CMK (cell line): ENCODE measurements around the gene DDX41.
"Not testable (repeated sequence)": the region's sequence is repeated elsewhere in the genome, so short reads cannot be mapped to it uniquely, and the experiment has no call there.

Experiments
- DNase-seq: peaks from one replicate; pipeline ENCODE4 v3.0.0-alpha.2; 2010; ENCODE audit warnings: low read depth

DDX41 gene

DNA sequence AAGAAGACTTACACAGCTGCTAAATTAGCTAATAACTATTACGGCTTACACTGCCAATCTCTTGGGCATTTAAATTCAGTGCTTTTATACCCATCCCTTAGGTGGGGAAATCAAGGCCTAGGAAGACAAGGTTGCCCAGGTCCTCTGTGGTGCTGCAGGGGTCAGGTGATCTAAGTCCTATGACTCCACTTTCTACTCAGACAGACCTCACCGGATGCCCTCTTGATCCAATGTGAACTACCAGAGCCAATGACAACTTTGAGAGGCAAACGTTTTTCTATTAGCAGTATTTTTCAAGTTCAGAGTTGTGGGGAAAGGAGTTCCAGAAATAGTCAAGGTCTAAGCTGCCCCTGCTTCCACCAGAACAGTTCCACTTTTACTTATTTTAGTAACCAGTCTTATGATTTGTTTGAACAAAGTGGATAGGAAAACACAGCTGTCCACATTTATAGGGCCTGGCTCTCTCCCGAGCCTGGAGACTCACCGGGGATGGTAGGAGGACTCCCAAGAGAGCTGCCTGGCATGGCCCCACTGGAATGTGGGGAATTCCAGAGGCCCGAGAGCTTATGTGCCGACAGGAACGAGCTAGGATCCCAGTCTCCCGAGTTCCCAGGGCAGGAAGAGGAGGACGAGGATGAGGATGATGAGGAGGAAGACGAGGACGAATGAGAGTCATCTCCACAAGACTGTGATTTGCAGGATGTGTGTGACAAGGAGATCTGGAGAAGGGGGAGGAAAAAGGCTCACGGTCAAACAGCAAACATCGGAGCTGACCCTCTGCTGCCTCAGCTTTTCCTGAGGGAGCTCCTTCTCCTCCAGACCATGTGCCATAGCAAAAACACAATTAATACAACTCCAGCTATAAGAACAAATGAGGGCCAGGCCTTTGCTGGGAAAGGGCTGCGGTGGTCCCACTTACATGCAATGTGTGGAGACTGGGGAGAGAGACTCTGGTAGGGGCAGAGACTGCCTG is 20.9 kb upstream of the DDX41 start:
- DNase-seq = no peak

DNA sequence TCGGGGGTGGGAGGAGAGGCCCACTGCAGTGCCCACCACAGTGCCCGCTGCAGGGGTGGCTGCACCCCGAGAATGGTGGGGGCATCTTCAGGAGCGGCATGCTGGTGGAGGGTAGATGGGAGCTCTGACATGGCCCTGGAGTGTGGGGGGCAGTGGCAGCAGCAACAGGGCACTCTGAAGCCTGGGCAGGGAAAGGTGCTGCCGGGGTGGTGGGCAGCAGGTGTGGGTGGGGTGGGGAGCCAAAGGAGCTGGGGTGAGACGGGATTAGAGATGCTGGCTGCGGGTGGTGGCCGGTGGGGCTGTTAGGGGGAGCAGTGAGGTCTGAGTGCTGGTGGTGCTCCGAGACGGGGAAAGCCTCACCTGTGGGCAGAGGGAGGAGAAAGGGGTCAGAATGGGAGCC is 19.6 kb upstream of the DDX41 start:
- DNase-seq = no peak

DNA sequence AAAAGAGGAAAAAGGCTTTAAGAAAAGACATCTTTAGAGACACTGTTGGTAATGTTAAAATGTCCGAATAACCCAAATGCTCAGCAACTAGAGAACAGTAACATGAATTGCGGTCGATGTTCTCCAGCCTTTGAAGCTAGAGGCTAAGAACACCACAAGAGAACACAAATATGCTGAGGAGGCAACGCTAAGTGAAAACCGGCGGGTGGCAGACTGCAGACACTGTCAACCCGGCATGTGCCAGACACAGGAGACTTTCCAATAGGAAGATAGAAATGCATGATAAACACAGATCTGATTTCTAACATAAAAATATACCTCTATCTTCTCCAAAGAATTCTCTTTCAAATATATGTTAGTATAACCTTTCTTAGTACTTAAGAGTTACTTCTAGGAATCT is 18.4 kb upstream of the DDX41 start:
- DNase-seq = no peak

DNA sequence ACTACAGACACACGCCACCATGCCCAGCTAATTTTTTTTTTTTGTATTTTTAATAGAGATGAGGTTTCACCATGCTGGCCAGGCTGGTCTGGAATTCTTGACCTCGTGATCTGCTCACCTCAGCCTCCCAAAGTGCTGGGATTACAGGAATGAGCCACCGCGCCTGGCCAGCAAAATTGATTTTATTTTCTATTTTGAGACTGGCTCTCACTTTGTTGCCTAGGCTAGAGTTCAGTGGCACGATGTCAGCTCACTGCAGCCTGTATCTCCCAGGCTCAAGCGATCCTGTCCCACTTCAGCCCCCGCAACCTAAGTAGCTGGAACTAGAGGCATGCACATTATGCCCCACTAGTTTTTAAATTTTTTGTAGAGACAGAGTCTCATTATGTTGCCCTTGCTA is 17.7 kb upstream of the DDX41 start:
- not testable (repeated sequence) for DNase-seq

DNA sequence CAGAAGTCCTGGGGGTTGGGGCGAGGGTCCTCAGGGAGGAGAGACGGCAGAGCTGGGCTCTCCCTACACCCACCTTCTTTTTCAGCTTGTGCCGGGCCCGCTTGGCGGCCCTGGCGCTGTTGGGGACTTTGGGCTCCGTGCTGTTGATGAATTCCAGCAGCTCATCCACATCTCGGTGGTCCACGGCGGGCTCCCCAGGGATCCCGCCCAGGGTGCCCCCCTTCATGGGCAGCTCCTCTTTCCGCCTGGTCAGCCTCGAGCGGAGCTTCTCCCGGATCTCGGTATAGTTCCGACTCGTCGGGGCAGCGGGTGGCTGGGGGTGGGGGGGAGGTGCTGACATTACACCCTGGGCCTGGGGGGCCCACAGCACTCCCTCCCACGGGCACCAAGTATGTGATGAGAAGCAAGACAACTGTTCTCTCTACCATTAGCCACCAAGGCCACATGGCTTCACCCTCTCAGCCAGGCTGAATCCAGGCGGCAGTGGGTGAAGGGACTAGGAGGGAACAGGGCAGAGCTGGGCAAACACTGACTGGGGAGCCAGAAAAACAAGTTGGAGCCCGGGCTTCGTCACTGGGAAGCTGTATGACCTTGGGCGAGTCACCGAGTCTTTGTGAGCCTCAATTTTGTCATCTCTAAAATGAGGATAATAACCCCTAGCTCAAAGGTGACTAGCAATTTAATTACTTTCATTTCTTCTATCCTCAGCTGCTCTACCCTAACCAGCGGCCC is 14.6 kb upstream of the DDX41 start:
- no peak for DNase-seq

DNA sequence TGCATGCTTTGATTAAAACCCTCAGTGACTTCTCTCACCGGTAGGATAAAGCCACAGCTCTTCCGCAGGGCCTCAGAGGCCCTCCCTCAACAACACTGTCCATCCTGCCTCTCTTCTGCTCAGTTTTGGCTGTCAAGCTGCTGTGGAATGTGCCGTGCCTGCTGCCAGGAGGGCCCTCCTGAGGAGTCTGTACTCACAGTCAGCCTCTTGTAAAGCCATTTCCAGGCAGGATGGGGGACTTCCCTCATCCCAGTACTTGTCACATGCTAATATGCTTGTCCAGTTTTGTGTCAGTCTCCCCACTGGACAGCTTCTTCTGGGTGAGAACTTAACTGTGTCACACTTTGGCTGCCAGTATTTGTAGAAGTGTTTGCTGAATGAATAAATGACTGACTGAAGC is 13.9 kb upstream of the DDX41 start:
- no peak for DNase-seq

DNA sequence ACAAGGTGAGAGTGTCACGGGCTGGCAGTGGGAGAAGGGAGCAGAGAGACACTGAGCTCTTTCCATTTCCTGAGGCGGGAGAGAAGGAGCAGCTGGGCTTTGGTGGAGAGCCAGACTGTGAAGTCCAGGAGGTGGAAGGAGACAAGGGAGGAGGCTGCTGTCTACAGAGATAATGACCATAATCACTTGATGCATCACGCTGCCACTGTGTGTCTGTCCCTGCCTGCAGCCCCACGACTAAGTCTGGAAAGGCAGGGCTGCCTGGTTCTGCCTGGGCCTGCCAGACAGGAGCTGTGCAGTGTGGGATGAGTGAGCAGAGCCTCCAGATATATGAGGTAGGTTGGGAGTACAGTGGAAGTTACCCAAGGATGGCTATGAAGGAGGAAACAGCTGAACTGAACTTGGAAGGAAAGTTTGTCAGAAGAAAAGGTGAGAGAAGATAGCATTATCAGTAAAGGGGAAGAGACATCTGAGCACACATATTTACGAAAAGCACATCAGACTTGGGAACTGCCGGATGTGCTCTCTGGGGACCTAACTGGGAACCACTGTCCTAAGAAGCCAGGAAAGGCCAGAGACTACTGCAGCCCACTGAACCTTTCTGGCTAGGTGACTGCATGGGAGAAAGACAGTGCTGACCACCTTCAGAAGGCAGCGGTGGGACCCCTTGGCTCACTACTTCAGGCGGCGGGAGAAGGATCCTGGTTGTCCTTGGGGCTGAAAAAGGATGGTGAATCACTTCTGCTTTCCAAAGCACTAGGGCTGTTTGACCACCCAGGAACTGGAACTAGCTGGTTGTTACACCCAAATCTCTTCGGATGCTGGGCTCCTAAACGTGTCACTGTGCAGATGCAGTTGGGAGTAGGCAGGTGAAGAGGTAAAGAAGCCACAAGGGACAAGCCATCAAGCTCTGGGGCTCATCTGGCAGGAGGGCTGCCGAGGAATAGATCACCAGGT is 12.8 kb upstream of the DDX41 start:
- DNase-seq = no peak

DNA sequence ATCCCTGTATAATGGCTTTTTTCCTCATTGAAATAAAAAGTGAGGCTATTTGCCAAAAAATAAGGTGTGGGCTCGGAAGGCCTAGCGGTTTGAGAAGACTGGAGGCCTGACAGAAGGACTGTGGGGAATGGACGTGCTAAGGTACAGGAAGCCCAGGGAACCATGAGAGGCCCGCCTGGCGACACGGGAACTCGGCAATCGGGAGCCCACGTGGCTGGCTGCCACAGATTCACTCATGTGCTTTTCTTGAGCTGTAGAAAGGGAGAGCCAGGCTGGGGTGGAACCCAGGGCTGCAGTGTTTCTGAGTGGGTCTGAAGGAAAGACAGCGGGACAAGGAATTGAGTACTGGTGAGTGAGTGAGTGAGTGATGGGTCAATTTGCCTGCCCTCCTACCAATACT is 11.9 kb upstream of the DDX41 start:
- DNase-seq = no peak

DNA sequence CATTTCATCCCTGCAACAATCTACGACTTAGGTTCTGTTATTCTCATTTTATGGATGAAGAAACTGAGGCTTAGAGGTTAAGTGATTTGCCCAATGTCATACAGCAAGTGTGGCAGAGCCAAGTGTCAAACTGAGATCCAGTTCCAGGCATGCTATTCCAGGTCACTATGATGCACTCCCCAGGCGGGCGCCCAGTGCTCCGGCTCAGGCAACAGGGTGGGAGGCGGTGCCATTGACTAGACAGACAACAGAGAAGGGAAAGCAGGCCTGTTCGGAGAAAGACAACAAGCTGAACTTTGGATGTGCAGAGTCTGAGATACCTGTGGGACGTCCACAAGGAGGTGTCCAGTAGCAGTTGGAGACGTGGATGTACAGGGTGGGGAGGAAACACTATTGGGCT is 10.8 kb upstream of the DDX41 start:
- DNase-seq = no peak

DNA sequence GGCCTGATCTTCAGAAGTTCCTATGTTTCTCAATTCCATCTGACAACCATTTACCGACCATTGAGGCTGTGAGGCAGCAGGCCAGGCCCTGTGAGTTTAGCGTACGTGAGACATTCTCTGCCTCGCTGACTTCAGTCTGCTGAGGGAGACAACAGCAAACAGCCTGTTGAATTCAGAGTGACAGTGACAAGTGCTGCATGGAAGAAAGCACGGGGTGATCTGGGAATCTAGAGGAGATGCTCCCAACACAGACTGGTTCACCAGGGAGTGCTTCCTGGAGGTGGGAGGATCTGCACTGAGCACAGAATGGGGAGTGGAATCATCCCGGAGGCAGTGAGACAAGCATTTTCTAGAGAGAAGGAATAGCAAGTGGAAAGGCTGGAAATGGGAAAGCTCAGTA is 10.0 kb upstream of the DDX41 start:
- no peak for DNase-seq

DNA sequence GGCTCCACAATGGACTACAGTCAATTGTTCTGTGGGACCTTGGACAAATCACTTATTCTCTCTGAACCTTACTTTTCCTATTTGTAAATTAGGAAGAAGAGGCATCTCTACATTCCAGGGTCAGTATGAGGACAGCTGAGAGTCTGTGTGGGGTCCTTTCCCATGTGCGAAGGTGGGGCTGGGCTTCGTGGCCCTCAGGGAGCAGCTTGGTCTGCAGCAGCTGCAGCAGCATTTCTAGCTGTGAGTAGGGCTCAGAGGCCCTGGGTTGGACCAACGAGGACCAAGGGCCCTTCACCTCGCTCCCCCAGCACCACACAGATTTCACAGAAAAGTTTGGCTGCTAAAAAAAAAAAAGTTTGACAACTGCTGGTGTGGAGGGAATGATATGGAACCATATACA is 9.4 kb upstream of the DDX41 start:
- no peak for DNase-seq

DNA sequence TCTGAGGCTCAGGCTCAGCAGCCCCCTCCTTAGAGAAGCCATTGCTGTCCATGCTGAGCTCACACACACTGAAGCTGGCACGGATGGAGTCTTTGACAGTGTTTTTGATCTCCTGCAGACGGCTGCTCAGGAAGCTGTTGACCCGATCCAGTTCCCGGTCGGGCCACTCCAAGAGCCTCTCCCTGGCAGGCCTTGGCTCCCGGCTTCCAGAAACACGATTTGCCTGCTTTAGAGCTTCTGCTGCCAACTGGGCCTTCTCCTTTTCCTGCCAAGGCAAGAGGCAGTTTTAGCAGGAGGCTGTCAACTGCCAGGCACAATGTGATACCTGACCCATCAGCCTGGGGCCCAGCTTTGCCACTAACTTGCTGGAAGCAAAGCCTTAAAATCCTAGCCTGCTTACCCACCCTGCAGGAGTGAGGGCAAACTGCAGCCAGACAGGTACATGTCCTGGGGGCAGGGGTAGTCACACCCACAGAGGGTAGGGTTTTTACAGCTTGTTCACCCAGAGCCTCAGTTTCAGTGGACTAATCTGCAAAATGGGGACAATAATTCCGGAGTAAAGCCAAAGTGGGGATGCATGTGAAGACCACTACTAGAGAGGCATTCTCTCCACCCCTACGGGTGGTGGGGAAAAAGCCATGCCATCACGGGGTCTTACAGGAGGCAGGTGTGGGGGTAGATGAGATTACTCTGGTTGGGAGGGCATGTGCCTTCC is 8.3 kb upstream of the DDX41 start:
- DNase-seq = no peak

DNA sequence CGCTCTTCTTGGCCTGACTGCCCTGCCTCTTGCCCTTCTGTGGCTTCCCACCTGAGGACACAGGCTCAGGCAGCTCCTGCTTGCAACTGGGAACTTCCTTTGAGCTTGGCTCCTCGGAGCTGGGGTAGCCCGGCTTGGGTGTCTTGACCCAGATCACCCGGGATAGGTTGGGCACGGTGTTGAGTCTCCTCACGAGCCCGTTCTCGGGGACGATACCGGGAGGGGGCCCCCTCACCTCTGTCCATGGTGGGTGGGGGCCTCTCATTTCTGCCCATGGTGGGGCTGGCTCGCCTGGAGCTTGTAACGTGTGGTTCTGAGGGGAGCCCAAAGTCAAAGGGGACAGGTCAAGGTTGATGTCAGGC is 7.8 kb upstream of the DDX41 start:
- no peak for DNase-seq

DNA sequence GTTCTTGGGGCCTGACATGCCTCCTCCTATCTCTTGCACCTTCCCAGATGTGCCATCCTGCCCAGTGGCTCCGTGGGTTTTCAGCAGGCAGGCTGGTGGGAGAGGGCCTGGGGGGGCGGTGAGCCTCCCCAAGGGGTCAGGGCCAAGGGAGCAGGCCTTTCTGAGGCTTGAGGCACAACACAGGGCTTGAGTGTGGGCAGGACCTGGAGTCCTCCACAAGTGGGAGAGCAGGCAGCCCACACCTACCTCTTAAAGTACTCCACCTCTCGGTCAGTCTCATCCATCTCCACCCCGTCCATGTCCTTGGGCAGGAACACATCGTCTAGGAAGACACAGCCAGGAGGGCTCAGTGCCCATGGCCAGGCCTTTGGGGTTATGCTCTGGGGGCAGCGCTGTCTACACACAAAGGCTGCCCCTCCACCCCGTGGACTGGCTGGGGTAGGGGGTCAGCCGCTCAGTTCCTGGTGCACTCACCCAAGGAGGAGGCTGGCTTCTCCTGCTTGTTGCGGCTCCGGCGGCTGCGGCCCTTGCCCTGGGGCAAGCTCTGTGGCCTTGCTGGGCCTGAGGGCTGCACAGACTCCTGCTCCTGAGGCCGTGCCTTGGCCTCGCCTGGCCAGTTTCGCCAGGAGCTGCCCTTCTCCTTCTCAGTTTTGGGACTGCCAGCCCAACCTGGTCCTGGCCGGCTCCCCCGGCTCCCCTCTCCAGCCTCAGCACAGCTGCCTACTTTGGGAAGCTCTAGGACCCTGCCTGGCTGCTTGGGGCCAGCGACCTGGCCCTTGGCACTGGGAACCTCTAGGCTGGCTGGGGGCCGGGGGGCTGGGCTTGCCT is 7.2 kb upstream of the DDX41 start:
- DNase-seq = no peak

DNA sequence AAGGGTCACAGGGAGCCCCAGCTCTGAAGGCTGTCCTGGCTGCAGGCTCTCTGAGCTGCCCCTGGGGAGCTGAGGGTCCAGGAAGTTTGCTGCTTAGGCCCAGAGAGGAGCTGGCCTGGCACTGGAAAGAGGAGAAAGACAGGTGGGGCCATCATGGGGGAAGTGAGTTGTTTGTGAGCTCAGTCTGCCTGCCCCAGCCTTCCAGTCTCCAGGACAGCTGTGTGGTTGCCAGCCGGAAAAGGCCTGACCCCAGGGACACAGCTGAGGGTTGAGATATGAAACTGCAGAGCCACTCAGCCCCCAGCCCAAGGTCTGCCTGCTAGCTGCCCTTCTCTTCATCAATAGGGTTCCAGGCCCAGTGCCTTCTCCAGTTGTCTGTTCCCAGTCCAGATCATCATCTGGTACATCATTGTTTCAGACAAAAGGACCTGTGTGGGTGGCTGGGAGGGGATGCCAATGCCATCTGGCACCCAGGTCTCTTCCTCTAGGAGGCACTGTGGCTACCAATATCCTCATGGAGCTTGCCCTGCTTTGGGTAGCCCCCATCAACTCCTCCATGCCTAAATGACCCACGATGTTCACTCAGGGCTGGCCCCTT is 4.3 kb upstream of the DDX41 start:
- no peak for DNase-seq

DNA sequence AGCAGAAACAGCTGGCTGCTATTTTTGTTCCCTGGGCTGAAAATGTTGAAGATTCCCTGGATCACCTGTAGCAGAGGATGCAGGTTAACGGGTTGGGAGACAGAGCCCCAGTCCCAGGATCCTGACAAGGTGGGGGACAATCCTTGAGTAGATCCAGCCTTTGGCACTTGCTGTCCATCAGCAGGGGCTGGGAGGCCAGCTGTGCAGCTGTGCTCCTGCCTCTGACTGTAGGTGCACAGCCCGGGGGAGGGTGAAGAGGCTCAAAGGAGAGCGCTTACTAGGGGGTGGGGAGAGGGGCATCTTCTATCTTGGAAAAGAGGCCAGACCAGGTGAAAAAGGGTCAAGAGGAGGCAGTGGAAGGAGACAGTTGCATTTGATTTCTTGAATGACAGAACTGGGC is 3.5 kb upstream of the DDX41 start:
- no peak for DNase-seq

DNA sequence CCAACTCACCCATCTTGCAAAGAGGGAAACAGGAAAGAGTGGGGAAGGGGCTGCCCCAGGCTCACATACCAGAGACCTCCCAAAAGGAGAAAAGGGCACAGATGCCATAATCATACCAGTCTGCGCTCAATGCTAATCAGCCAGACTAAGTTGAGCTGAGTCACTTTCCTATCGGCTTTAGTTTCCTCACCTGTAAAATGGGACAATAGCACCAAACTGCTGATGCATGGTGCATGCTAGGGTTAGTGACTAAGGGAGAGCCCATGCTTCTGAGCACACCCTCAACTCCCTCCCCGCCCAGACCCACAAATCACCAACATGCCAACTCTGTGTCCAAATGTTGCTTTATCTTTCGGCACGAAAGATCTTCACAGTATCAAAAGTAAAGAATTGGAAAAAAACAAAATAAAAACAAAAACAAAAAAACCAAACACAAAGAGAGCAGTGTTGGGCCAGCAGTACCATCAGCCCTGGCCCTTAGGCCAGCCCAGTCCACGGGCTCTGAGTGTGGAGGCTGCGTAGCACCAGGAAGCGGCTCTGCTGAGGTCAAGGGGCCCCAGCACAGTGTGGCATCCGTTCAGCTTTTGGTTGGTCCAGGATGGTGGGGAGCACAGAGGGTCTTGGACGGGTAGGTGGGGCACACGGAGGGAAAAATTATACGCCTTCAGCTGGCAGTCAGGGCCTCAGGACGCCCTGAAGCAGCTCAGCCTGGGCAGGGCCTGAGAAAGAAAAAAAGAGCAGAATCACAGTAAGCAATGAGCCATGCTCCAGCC is 2.9 kb upstream of the DDX41 start:
- no peak for DNase-seq

DNA sequence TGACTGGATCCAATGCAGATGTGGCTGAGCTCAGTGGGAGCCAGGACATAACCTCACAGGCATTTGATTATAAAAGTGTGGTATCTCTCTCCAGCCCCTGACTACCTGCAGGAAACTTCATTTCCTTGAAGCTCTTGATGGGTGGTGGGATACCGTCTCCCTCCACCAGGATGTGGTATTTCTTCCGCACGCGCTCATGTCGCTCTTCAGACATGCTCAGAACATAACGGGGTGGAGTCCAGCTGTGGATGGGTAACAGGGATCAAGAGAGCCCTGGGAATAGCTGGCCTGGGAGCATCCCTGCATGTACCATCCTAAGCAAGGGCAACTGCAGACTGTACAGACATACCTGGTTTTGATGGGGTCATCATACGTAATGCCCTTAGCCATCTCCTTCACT is 1.2 kb downstream of the DDX41 start:
- no peak for DNase-seq

DNA sequence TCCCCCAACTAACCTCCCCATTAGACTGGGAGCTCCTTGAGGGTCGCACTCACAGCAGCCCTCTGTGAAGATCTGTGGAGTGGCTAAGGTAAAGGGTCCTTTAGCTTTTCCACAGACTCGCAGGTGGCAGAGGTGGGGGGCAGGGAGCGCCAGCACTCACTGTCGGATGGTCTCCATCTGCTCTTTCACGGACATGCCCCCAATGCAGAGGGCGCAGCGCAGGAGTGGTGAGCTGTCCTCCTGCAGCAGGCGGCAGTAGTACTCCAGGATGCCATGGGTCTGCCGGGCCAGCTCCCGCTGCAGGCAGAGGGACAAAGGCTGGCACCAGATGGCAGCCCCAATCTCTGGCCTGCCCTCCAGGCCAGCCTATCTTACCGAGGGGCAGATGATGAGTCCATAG is 2.2 kb downstream of the DDX41 start:
- no peak for DNase-seq

DNA sequence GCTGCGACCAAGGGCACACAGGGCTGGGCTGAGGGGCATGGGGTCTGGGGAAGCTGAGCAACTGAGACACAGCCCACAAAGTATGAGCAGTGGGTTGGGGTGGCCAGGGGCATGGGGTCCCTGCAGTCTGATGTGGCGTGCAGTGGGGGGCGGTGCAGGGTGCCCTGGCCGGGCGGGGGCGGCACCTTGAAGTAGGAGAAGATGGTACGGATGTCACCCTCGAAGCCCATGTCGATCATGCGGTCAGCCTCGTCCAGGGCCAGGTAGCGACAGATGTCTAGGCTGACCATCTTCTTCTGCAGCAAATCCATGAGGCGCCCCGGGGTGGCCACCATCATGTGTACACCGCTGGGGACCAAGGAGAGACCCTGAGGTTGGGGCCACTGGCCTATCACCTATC is 3.3 kb downstream of the DDX41 start:
- no peak for DNase-seq
